ENCODE measurements around the gene LARGE1. TPM values are rescaled to one million over a fixed set of nuclear protein-coding genes. Genes with fewer than 3 reads are reported as not detected.

Gene LARGE1
- total RNA-seq, 2 donors from 2014 or later: 29.5 to 42.1 TPM

DNA sequence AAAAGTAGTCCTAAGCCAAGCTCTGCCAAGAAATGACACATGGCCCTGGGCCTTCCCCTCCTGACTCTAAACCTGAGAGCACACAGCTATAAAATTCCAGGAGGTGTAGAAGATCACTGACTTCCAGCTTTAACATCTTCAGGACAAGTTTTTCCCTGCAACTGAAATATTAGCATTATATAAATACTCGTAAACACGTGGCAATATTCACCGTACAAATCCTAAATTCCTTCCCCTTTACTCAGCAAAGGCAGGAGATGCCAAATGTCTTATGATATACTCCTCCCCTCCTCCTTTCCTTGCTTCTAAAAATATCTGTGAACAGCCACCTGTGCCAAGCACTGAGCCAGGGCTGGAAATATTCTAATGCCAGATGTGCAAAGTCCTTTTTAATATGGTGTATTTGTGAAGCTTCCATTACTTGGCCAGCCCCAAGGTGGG is 194.0 kb downstream of the LARGE1 start:
- no peaks in the 10 kb centered on the region for H3K36me3 ChIP-seq
- no peak for DNase-seq (ENCODE audit: low spot score)
- ATAC-seq (ENCODE audit: insufficient number of reproducible peaks, low FRiP score, low read depth): no peak
- TF ChIP-seq, protein P1, sequence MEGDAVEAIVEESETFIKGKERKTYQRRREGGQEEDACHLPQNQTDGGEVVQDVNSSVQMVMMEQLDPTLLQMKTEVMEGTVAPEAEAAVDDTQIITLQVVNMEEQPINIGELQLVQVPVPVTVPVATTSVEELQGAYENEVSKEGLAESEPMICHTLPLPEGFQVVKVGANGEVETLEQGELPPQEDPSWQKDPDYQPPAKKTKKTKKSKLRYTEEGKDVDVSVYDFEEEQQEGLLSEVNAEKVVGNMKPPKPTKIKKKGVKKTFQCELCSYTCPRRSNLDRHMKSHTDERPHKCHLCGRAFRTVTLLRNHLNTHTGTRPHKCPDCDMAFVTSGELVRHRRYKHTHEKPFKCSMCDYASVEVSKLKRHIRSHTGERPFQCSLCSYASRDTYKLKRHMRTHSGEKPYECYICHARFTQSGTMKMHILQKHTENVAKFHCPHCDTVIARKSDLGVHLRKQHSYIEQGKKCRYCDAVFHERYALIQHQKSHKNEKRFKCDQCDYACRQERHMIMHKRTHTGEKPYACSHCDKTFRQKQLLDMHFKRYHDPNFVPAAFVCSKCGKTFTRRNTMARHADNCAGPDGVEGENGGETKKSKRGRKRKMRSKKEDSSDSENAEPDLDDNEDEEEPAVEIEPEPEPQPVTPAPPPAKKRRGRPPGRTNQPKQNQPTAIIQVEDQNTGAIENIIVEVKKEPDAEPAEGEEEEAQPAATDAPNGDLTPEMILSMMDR (IDR thresholded peaks at IDR 0.05): no peak
- H3K27me3 ChIP-seq (replicated peaks; ENCODE audit: insufficient read depth): no peaks in the 10 kb centered on the region
- no peak overlapping the region for H3K4me3 ChIP-seq
- H3K4me1 ChIP-seq (ENCODE audit: control insufficient read depth in 1 of 2, low read depth in 2 of 2): peaks cover 12 to 21% of the 10 kb centered on the region in 2 donors
- H3K9me3 ChIP-seq: no peaks in the 10 kb centered on the region
- H3K27ac ChIP-seq: peak overlapping the region in 1 of 2 donors; percentile 39

DNA sequence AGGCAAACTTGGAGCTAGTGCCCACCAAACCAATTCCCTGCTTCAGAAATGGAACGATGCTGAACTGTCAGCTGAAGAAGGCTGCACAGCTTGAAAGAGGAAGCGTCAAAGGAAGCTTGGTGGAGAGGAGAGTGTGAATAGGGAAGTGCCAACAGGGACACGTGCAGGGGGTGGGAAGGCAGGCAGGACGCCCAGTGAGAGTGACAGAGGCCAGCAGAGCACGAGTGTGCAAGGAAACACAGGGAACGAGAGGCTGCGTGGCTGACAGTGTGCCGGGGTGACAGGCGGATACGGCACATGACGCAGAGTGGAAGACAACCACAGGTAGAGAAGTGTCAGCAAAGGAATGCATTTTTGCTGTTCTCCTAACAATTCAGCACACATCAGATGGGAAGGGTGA is 196.4 kb downstream of the LARGE1 start:
- ATAC-seq (ENCODE audit: insufficient number of reproducible peaks, low FRiP score, low read depth): no peak
- no peaks in the 10 kb centered on the region for H3K36me3 ChIP-seq
- H3K4me1 ChIP-seq (ENCODE audit: control insufficient read depth in 1 of 2, low read depth in 2 of 2): peaks cover 12 to 21% of the 10 kb centered on the region in 2 donors
- H3K9me3 ChIP-seq: no peaks in the 10 kb centered on the region
- TF ChIP-seq, protein P1 (IDR thresholded peaks at IDR 0.05): no peak
- H3K27ac ChIP-seq: no peak overlapping the region
- no peak overlapping the region for H3K4me3 ChIP-seq
- no peak for DNase-seq (ENCODE audit: low spot score)
- H3K27me3 ChIP-seq (replicated peaks; ENCODE audit: insufficient read depth): no peaks in the 10 kb centered on the region

DNA sequence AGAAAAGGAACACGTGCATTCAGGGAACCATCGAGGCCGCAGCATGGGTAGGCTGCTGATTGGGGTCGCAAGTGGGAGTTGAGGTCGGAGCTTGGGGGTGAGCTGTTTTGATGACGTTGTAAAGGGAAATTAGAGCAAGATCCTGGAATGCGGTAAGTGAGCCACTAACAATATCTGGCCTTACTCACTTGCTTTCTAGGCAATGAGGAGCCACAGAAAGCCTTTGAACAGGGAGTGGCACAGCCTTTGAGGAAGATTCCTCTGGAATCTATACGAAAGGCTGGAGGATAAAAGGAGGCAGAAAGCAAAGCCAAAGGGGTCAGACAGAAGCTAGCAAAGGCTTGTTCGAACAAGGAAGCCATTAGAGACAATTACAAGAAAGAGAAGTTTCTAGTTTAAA is 197.5 kb downstream of the LARGE1 start:
- TF ChIP-seq, protein P1 (IDR thresholded peaks at IDR 0.05): no peak
- ATAC-seq (ENCODE audit: insufficient number of reproducible peaks, low FRiP score, low read depth) (no peak), DNase-seq (ENCODE audit: low spot score) (no peak)
- H3K4me3 ChIP-seq: no peak overlapping the region
- H3K9me3 ChIP-seq: no peaks in the 10 kb centered on the region
- peaks cover 12 to 21% of the 10 kb centered on the region in 2 donors for H3K4me1 ChIP-seq (ENCODE audit: control insufficient read depth in 1 of 2, low read depth in 2 of 2)
- H3K36me3 ChIP-seq: no peaks in the 10 kb centered on the region
- no peak overlapping the region for H3K27ac ChIP-seq
- no peaks in the 10 kb centered on the region for H3K27me3 ChIP-seq (replicated peaks; ENCODE audit: insufficient read depth)

DNA sequence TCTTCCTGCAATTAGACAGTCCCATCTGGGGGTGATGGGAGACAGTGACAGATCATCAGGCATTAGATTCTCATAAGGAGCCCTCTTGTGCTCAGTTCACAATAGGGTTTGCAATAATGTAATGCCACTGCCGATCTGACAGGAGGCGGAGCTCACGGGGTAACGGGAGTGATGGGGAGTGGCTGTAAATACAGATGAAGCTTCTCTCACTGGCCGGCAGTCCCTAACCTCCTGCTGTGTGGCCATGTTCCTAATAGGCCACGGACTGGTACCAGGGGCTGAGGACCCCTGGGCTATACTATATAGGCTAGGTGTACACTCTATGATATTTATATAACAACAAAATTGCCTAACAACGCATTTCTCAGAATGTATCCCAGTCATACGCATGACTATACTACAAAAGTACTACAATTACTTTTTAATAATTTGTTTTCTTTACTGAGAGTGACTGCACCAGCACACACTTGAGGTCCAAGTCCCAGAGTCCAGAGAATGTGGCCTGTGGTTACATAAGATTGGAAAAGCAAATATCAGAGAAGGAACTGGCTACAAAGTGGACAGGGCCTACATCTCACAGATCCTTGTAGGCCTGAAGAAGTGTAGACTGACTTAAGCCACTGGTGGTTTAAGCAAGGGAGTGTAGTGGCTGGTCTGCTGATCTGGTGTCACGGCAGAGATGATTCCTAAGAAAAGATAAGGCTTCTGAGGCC is 200.0 kb downstream of the LARGE1 start:
- DNase-seq (ENCODE audit: low spot score) (no peak), ATAC-seq (ENCODE audit: insufficient number of reproducible peaks, low FRiP score, low read depth) (no peak)
- TF ChIP-seq, protein P1 (IDR thresholded peaks at IDR 0.05): no peak
- H3K27me3 ChIP-seq (replicated peaks; ENCODE audit: insufficient read depth): no peaks in the 10 kb centered on the region
- H3K4me1 ChIP-seq (ENCODE audit: control insufficient read depth in 1 of 2, low read depth in 2 of 2): no peaks in the 10 kb centered on the region
- no peak overlapping the region for H3K4me3 ChIP-seq
- H3K36me3 ChIP-seq: no peaks in the 10 kb centered on the region
- H3K27ac ChIP-seq: no peak overlapping the region
- H3K9me3 ChIP-seq: no peaks in the 10 kb centered on the region

DNA sequence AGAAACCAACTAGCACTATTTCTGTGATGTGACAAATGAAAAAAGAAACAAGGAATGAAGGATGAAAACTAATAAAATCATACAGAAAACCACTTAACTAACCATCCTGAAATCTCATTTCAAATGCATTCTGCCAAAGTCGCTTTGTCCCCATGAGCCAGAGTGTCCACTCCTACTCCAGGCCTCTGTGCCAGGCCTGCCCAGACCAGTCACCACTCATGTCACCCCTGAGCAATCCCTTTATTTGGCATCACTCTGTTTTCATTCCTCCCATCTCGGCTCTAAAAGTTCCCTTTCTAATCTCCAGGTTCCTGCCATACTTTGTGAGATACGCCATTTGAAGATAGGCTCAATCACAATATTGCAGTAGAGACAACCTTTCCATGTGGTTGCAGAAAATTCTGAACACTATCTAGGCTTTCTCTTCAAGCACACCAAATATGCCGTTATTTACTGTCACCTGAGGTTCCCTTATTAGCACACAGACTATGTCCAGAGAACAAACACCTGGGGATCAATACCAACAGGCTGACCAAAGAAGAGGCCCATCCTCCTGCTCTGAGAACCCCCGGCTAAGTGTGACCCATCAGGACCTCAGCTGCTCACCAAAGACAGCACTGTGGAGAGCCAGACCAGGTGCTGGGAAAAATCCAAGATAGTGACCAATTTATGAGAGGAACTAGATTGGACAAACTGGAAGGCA is 202.4 kb downstream of the LARGE1 start:
- ATAC-seq (ENCODE audit: insufficient number of reproducible peaks, low FRiP score, low read depth): no peak
- no peaks in the 10 kb centered on the region for H3K27me3 ChIP-seq (replicated peaks; ENCODE audit: insufficient read depth)

More for the DNA sequence above, 202.4 kb downstream of the LARGE1 start:
- no peaks in the 10 kb centered on the region for H3K36me3 ChIP-seq
- no peak for DNase-seq (ENCODE audit: low spot score)
- H3K4me1 ChIP-seq (ENCODE audit: control insufficient read depth in 1 of 2, low read depth in 2 of 2): no peaks in the 10 kb centered on the region
- peaks cover 5% of the 10 kb centered on the region for H3K9me3 ChIP-seq
- TF ChIP-seq, protein P1 (IDR thresholded peaks at IDR 0.05): no peak
- no peak overlapping the region for H3K27ac ChIP-seq
- no peak overlapping the region for H3K4me3 ChIP-seq
